Cortex of kidney (tissue), 1 donor: Measurements from ENCODE around the gene PCIF1.
"Not testable (repeated sequence)": the region's sequence is repeated elsewhere in the genome, so short reads cannot be mapped to it uniquely, and the experiment has no call there.

Source experiments
- DNase-seq: peaks from one replicate; lab custom pipeline; 2025; lab: John Stamatoyannopoulos, UW

The PCIF1 gene

GRCh38 chr20:45947110-45947866 lies 12.8 kb downstream of the PCIF1 start:
- DNase-seq, result no peak

- DNase-seq, result no peak
Observed at GRCh38 chr20:45948261-45948733, 13.8 kb downstream of the PCIF1 start.

- no peak for DNase-seq
Observed at GRCh38 chr20:45948742-45949541, 14.5 kb downstream of the PCIF1 start.

GRCh38 chr20:45949542-45950329 lies 15.3 kb downstream of the PCIF1 start:
- DNase-seq, result no peak

GRCh38 chr20:45950330-45950646 lies 15.8 kb downstream of the PCIF1 start:
- no peak for DNase-seq

GRCh38 chr20:45951925-45952834 lies 17.7 kb downstream of the PCIF1 start:
- DNase-seq, result no peak

GRCh38 chr20:45952861-45953260 lies 18.4 kb downstream of the PCIF1 start:
- DNase-seq, result no peak

- DNase-seq, result no peak
Observed at GRCh38 chr20:45953672-45954071, 19.2 kb downstream of the PCIF1 start.

- not testable (repeated sequence) for DNase-seq
Observed at GRCh38 chr20:45956326-45956725, 21.8 kb downstream of the PCIF1 start.

GRCh38 chr20:45957021-45957941 lies 22.8 kb downstream of the PCIF1 start:
- no peak for DNase-seq

GRCh38 chr20:45958593-45958992 lies 24.1 kb downstream of the PCIF1 start:
- DNase-seq, result no peak

- no peak for DNase-seq
Observed at GRCh38 chr20:45959126-45959525, 24.6 kb downstream of the PCIF1 start.

- no peak for DNase-seq
Observed at GRCh38 chr20:45959956-45960630, 25.6 kb downstream of the PCIF1 start.

GRCh38 chr20:45962031-45962755 lies 27.7 kb downstream of the PCIF1 start:
- no peak for DNase-seq

- no peak for DNase-seq
Observed at GRCh38 chr20:45963059-45964005, 28.8 kb downstream of the PCIF1 start.

- no peak for DNase-seq
Observed at GRCh38 chr20:45964006-45964400, 29.5 kb downstream of the PCIF1 start.

- DNase-seq, result no peak
Observed at GRCh38 chr20:45965169-45966002, 30.9 kb downstream of the PCIF1 start.
